NK-92 (cell line): Measurements from ENCODE around the gene PHTF2.
"Not testable (repeated sequence)": the region's sequence is repeated elsewhere in the genome, so short reads cannot be mapped to it uniquely, and the experiment has no call there.

ENCODE experiments used
- DNase-seq: peaks from one replicate; lab custom pipeline; 2025; ENCODE audit not compliant: unreplicated experiment; lab: John Stamatoyannopoulos, UW

Gene PHTF2

GRCh38 chr7:77983973-77984372 is 185.4 kb downstream of the PHTF2 start:
- DNase-seq = no peak

DNA sequence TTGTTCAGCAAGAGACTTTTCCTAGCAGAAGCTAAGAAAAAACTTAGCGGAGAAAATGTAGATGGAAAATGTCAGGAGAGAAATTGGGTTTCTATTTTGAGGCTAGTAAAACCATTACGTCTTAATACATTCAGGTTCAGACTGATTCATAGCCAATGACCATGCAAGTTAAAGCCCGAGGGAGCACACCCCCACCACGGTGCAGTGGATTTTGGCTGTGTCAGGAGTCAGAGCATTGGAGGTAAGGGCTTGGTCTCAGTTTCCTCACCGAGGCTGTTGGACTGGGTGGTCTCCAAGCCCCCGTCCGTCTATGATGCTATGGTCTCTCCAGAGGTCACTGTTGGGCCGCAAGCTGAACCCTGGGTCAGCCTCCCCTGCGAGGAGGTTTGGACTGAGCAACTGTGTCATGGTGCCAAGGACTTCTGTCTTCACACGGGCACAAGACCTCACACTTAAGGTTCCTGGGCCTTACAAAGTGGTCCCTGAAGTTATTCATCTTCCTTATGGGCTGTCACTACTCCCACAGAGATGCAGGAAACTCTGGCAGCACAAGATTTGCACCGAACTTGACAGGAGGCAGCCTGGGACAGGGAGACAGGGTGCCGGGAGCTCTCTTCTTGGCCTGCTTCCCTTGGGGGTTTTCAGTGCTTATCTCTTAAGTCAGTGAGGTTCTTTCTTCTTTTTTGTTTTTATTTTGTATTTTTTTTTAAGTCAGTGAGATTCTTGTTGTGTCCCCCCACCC is 186.8 kb downstream of the PHTF2 start:
- no peak for DNase-seq

DNA sequence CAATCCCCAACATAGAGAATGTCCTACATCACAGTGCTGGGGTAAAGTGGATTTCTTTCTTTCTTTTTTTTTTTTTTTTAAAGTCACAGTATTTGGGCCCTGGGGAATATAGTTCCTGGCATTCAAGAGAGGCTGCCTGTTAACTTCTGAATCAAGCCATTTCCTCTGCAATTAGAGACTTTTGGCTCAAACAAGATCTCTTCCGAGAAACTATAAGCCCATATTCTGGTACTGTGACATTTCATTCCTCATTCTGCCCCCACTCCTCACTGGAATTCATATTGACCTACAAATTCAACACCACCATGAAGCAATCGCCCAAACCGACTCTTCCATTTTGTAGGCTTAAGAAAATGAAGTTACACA is 187.4 kb downstream of the PHTF2 start:
- no peak for DNase-seq

GRCh38 chr7:77989981-77990566 is 191.5 kb downstream of the PHTF2 start:
- no peak for DNase-seq

- no peak for DNase-seq
These were observed 193.1 kb downstream of the PHTF2 start for GRCh38 chr7:77991656-77992055.

- DNase-seq = no peak
These were observed 195.3 kb downstream of the PHTF2 start for GRCh38 chr7:77993838-77994237.

- no peak for DNase-seq
These were observed 197.1 kb downstream of the PHTF2 start for GRCh38 chr7:77995717-77996116.

DNA sequence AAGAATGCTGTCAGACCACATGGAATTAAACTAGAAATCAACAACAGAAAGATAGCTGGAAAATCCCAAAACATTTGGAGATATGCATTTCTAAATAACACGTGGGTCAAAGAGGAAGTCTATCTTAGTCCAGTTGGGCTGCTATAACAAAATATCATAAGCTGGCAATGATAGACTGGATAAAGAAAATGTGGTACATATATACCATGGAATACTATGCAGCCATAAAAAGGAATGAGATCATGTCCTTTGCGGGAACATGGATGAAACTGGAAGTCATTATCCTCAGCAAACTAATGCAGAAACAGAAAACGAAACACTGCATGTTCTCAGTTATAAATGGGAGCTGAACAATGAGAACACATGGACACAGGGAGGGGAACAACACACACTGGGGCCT is 200.6 kb downstream of the PHTF2 start:
- not testable (repeated sequence) for DNase-seq

- DNase-seq = no peak
These were observed 203.4 kb downstream of the PHTF2 start for GRCh38 chr7:78002021-78002420.

- DNase-seq = no peak
These were observed 204.1 kb downstream of the PHTF2 start for GRCh38 chr7:78002715-78003114.

- no peak for DNase-seq
These were observed 207.6 kb downstream of the PHTF2 start for GRCh38 chr7:78006063-78006755.
